ENCODE measurements around the gene CDC25B. TPM values are rescaled to one million over a fixed set of nuclear protein-coding genes. Genes with fewer than 3 reads are reported as not detected.

Gene CDC25B
- total RNA-seq (2014; rRNA removed; shearing (Covaris generic)), result 20.1 and 22.9 TPM in 2 replicates
- 16.3 and 18.2 TPM in 2 replicates for polyA plus RNA-seq (2016; fragmentation: Nextera tagmentation; extraction: Ambion mirVana)

- in situ Hi-C loops (cut with MboI), result no loop called here
- no peaks in the 10 kb centered on the region for H3F3A ChIP-seq (ENCODE audit: insufficient read depth)
- peak; percentile 97 for DNase-seq
Observed at GRCh38 chr20:3795511-3796468, at the start of gene CDC25B. TSS of gene CDC25B (plus strand) at chr20:3796310. CDS start at chr20:3796532, 222 bp downstream.

GRCh38 chr20:3747471-3747870 is 48.6 kb upstream of the CDC25B start:
- no peak for DNase-seq
- TF ChIP-seq EZH2phosphoT487 (IDR thresholded peaks at IDR 0.05; ENCODE audit: insufficient read depth, low read depth), result no peak
- Histone ChIP-seq H3K36me3 (ENCODE audit: low read depth) (no peaks in the 10 kb centered on the region), H3K4me2 (ENCODE audit: unreplicated experiment) (no peak overlapping the region), H3K27ac (no peak overlapping the region), H3K9ac (no peak overlapping the region), H3K9me2 (ENCODE audit: insufficient read depth) (no peaks in the 10 kb centered on the region), H3K4me3 (no peak overlapping the region), H3K79me2 (ENCODE audit: insufficient read depth) (no peaks in the 10 kb centered on the region), H3K4me1 (ENCODE audit: insufficient read depth) (no peaks in the 10 kb centered on the region), H2AFZ (no peak overlapping the region), H3K27me3 (replicated peaks; ENCODE audit: insufficient read depth) (no peaks in the 10 kb centered on the region), H4K20me1 (ENCODE audit: insufficient read depth) (no peaks in the 10 kb centered on the region), H3F3A (ENCODE audit: insufficient read depth) (no peaks in the 10 kb centered on the region), H3K9me3 (ENCODE audit: low read depth) (no peaks in the 10 kb centered on the region)
- 96 to 98% methylated on average over 2 of the region's 2 CpGs for WGBS, 2 experiments (ENCODE audit: low coverage in 1 of 2, low lambda C conversion rate in 2 of 2, missing lambda C conversion rate in 2 of 2)
- in situ Hi-C loops (cut with MboI), result no loop called here

More at GRCh38 chr20:3795511-3796468, at the start of gene CDC25B:
- Histone ChIP-seq H3K4me1 (ENCODE audit: insufficient read depth) (0 out of 2 replicates have a peak, but pooled peaks cover 12% of the 10 kb centered on the region), H3K27me3 (replicated peaks; ENCODE audit: insufficient read depth) (no peaks in the 10 kb centered on the region), H3K4me2 (ENCODE audit: unreplicated experiment) (peak within 1 kb of the TSS; percentile 86), H2AFZ (peak within 1 kb of the TSS; percentile 83), H4K20me1 (ENCODE audit: insufficient read depth) (no peaks in the 10 kb centered on the region), H3K4me3 (peak within 1 kb of the TSS; percentile 85), H3K36me3 (ENCODE audit: low read depth) (no peaks in the 10 kb centered on the region; the same call in 1 of the 2 replicates), H3K9me2 (ENCODE audit: insufficient read depth) (no peaks in the 10 kb centered on the region), H3K79me2 (ENCODE audit: insufficient read depth) (peaks cover 41% of the 10 kb centered on the region), H3K9ac (peak within 1 kb of the TSS; percentile 94), H3K27ac (peak within 1 kb of the TSS; percentile 98), H3K9me3 (ENCODE audit: low read depth) (no peaks in the 10 kb centered on the region)
- WGBS, 2 experiments (ENCODE audit: low coverage in 1 of 2, low lambda C conversion rate in 2 of 2, missing lambda C conversion rate in 2 of 2), result 1% methylated on average over 48 to 67 of the region's 69 CpGs
- TF ChIP-seq EZH2phosphoT487 (IDR thresholded peaks at IDR 0.05; ENCODE audit: insufficient read depth, low read depth) (no peak), EZH2 (IDR thresholded peaks at IDR 0.05; ENCODE audit: insufficient read depth, poor library complexity, severe bottlenecking) (no peak)

- H3K4me1 ChIP-seq (ENCODE audit: insufficient read depth), result no peaks in the 10 kb centered on the region
- H3F3A ChIP-seq (ENCODE audit: insufficient read depth), result no peaks in the 10 kb centered on the region
- in situ Hi-C loops (cut with MboI), result no loop called here
- TF ChIP-seq EZH2phosphoT487 (IDR thresholded peaks at IDR 0.05; ENCODE audit: insufficient read depth, low read depth) (no peak), EZH2 (IDR thresholded peaks at IDR 0.05; ENCODE audit: insufficient read depth, poor library complexity, severe bottlenecking) (no peak)
- no peaks in the 10 kb centered on the region for H3K9me2 ChIP-seq (ENCODE audit: insufficient read depth)
- H3K9me3 ChIP-seq (ENCODE audit: low read depth), result no peaks in the 10 kb centered on the region
- no peak overlapping the region for H3K4me2 ChIP-seq (ENCODE audit: unreplicated experiment)
- no peak overlapping the region for H3K27ac ChIP-seq
- DNase-seq, result no peak
- H3K9ac ChIP-seq, result no peak overlapping the region
- H3K27me3 ChIP-seq (replicated peaks; ENCODE audit: insufficient read depth), result no peaks in the 10 kb centered on the region
- 86 to 91% methylated on average over 16 of the region's 16 CpGs for whole genome bisulfite sequencing, 2 experiments (ENCODE audit: low coverage in 1 of 2, low lambda C conversion rate in 2 of 2, missing lambda C conversion rate in 2 of 2)
- no peak overlapping the region for H3K4me3 ChIP-seq
- no peak overlapping the region for H2AFZ ChIP-seq
- no peaks in the 10 kb centered on the region for H3K79me2 ChIP-seq (ENCODE audit: insufficient read depth)
- H3K36me3 ChIP-seq (ENCODE audit: low read depth), result no peaks in the 10 kb centered on the region
- no peaks in the 10 kb centered on the region for H4K20me1 ChIP-seq (ENCODE audit: insufficient read depth)
Observed at GRCh38 chr20:3748073-3748472, 48.0 kb upstream of the CDC25B start.

GRCh38 chr20:3749087-3749688 is 46.9 kb upstream of the CDC25B start:
- DNase-seq, result no peak
- Histone ChIP-seq H3F3A (ENCODE audit: insufficient read depth) (no peaks in the 10 kb centered on the region), H3K9ac (no peak overlapping the region), H3K36me3 (ENCODE audit: low read depth) (no peaks in the 10 kb centered on the region), H3K79me2 (ENCODE audit: insufficient read depth) (no peaks in the 10 kb centered on the region), H3K9me2 (ENCODE audit: insufficient read depth) (no peaks in the 10 kb centered on the region), H3K4me2 (ENCODE audit: unreplicated experiment) (no peak overlapping the region), H3K27ac (no peak overlapping the region), H3K9me3 (ENCODE audit: low read depth) (no peaks in the 10 kb centered on the region), H3K4me1 (ENCODE audit: insufficient read depth) (no peaks in the 10 kb centered on the region), H2AFZ (no peak overlapping the region), H4K20me1 (ENCODE audit: insufficient read depth) (no peaks in the 10 kb centered on the region), H3K4me3 (no peak overlapping the region), H3K27me3 (replicated peaks; ENCODE audit: insufficient read depth) (no peaks in the 10 kb centered on the region)
- in situ Hi-C loops (cut with MboI), result no loop called here
- no peak for TF ChIP-seq EZH2 (IDR thresholded peaks at IDR 0.05; ENCODE audit: insufficient read depth, poor library complexity, severe bottlenecking)
- TF ChIP-seq EZH2phosphoT487 (IDR thresholded peaks at IDR 0.05; ENCODE audit: insufficient read depth, low read depth), result no peak
- WGBS, 2 experiments (ENCODE audit: low coverage in 1 of 2, low lambda C conversion rate in 2 of 2, missing lambda C conversion rate in 2 of 2), result 89 to 92% methylated on average over 17 to 24 of the region's 24 CpGs
